Measurements from ENCODE around the gene WDR20. TPM values are rescaled to one million over a fixed set of nuclear protein-coding genes. Genes with fewer than 3 reads are reported as not detected.
A peak's percentile ranks its signal among the peaks of the same experiment; 100 is the strongest.

Gene WDR20
- total RNA-seq, 1 donor from 2014 or later = 26.2 TPM

GRCh38 chr14:102182936-102183619 is 43.4 kb downstream of the WDR20 start:
- no peak for ATAC-seq
- TF ChIP-seq CTCF (IDR thresholded peaks at IDR 0.05) = no peak
- no peak overlapping the region for H3K4me3 ChIP-seq
- H3K9me3 ChIP-seq = no peaks in the 10 kb centered on the region
- H3K27ac ChIP-seq = no peak overlapping the region
- intact Hi-C loops (cut with DNase I) = no loop called here
- H3K4me1 ChIP-seq = peaks cover 19% of the 10 kb centered on the region
- no peaks in the 10 kb centered on the region for H3K36me3 ChIP-seq
- no peak for DNase-seq
- no peaks in the 10 kb centered on the region for H3K27me3 ChIP-seq (ENCODE audit: low read depth)

GRCh38 chr14:102183886-102184285 is 44.2 kb downstream of the WDR20 start:
- no peak overlapping the region for H3K27ac ChIP-seq
- peaks cover 23% of the 10 kb centered on the region for H3K4me1 ChIP-seq
- ATAC-seq = no peak
- H3K36me3 ChIP-seq = no peaks in the 10 kb centered on the region
- no peak for TF ChIP-seq CTCF (IDR thresholded peaks at IDR 0.05)
- DNase-seq = no peak
- no peak overlapping the region for H3K4me3 ChIP-seq
- intact Hi-C loops (cut with DNase I) = no loop called here
- no peaks in the 10 kb centered on the region for H3K9me3 ChIP-seq
- H3K27me3 ChIP-seq (ENCODE audit: low read depth) = no peaks in the 10 kb centered on the region

DNA sequence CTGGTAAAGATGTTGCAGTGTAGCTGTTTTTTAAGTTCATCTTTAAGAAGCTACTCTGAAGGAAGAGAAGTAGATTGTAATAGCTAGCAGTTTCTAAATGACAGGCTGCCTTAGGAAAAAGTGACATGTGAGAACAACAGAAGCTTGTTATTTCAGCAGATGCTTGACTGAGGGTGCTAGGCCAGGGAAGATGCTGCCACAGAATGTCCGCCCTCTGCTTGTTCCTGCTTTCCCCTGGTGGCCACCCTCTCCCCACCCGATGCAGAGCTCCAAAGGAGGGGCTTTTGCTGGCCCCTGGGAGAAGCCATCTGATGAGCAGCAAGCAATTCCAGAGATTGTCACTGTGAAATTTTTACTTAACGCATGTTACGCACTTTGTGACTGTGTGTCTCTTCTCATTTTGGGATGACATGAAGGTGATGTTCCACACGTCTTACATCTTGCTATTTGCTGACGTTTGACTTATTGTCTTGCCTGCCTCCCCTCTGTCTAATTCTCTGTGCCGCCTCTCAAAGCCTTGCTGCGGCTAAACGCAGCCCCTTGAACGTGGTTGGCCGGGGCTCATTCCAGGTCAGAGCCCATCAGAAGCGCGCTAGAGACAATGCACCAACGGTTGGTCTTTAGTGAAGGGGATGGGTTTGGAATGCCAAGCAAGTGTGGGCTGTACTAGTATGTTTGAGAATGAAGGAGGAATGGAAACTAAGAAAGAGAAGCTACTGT is 44.8 kb downstream of the WDR20 start:
- intact Hi-C loops (cut with DNase I) = no loop called here
- TF ChIP-seq CTCF (IDR thresholded peaks at IDR 0.05) = no peak
- Histone ChIP-seq H3K9me3 (no peaks in the 10 kb centered on the region), H3K27me3 (ENCODE audit: low read depth) (no peaks in the 10 kb centered on the region), H3K27ac (no peak overlapping the region), H3K4me3 (no peak overlapping the region), H3K4me1 (peaks cover 23% of the 10 kb centered on the region), H3K36me3 (no peaks in the 10 kb centered on the region)
- ATAC-seq (no peak), DNase-seq (no peak)

GRCh38 chr14:102185360-102185759 is 45.7 kb downstream of the WDR20 start:
- TF ChIP-seq CTCF (IDR thresholded peaks at IDR 0.05) = no peak
- intact Hi-C loops (cut with DNase I) = no loop called here
- H3K27ac ChIP-seq = no peak overlapping the region
- H3K36me3 ChIP-seq = no peaks in the 10 kb centered on the region
- no peaks in the 10 kb centered on the region for H3K9me3 ChIP-seq
- ATAC-seq = peak in 1 of 2 donors; percentile 31
- peaks cover 23% of the 10 kb centered on the region for H3K4me1 ChIP-seq
- H3K27me3 ChIP-seq (ENCODE audit: low read depth) = no peaks in the 10 kb centered on the region
- no peak for DNase-seq
- H3K4me3 ChIP-seq = no peak overlapping the region

DNA sequence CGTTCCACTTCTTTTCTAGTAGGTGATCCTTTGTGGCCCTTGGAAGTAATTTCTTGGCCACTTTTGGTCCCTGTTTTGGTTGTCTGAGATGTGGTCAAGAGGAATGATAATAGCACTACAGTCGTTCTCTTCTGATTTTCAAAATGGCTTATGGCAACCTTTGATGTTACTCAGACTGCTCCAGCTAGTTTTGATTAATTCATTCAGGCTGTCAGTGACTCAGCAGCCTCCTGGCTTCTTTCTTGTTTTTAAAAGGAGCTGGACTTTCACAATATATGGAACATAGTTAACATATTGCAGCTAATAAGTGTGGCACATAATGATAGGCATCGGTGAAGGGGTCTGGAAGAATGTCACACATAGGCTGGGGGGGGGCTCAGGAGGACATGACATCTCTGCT is 47.3 kb downstream of the WDR20 start:
- H3K9me3 ChIP-seq = no peaks in the 10 kb centered on the region
- H3K4me1 ChIP-seq = peaks cover 23% of the 10 kb centered on the region
- H3K36me3 ChIP-seq = no peaks in the 10 kb centered on the region
- no peak for TF ChIP-seq CTCF (IDR thresholded peaks at IDR 0.05)
- H3K27me3 ChIP-seq (ENCODE audit: low read depth) = no peaks in the 10 kb centered on the region
- intact Hi-C loops (cut with DNase I) = no loop called here
- H3K4me3 ChIP-seq = no peak overlapping the region
- DNase-seq = no peak
- peak; percentile 61 to 74 for ATAC-seq
- H3K27ac ChIP-seq = no peak overlapping the region
